Measurements from ENCODE around the gene ISYNA1. TPM values are rescaled to one million over a fixed set of nuclear protein-coding genes. Genes with fewer than 3 reads are reported as not detected.
A peak's percentile ranks its signal among the peaks of the same experiment; 100 is the strongest.

ISYNA1 gene
- total RNA-seq, 1 donor from 2014 or later: 111 TPM

DNA sequence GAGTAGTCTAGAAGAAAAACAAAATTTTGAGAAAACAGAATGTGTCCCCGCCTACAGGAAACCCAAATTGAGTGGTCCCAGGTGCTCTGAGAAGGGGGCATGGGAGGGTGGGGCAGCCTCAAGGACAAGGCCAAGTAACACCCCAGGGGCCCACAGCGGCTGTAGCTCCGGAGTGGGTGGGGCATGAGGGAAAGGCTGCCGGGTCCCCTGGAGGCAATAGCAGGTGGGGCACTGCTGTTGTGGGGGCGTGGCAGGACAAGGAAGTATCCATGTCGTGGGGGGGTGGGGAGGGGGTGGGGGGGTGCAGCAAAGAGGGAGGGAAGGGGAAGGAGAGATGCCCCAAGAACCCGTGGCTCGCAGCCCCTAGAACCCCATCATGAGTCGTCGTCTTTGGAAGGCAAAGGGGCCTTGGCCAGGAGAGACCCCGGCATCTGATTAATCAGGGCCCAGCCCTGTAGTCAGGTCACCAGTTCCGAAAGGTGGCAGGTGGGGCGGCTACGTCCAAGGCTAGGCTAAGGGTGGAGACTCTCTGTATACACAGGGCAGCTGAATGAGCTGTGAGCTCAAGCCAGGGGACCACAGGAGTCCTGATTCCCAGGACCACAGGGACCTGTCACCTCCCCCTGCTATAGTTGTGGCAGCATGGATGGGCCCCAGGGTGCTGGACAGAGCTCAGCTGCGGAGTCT, 7.5 kb upstream of the ISYNA1 start:
- Mint-ChIP-seq H3K27me3 (ENCODE audit: unreplicated experiment) (peaks cover 14% of the 10 kb centered on the region), H3K4me1 (ENCODE audit: low read depth, unreplicated experiment) (peaks cover 34% of the 10 kb centered on the region), H3K4me3 (ENCODE audit: unreplicated experiment) (no peak overlapping the region), H3K27ac (ENCODE audit: unreplicated experiment) (no peak overlapping the region), H3K36me3 (ENCODE audit: unreplicated experiment) (peaks cover 5% of the 10 kb centered on the region), H3K9me3 (ENCODE audit: unreplicated experiment) (peaks cover 12% of the 10 kb centered on the region)
- TF ChIP-seq CTCF (IDR thresholded peaks at IDR 0.05; ENCODE audit: partially characterized antibody, unreplicated experiment): no peak
- no peak for DNase-seq

DNA sequence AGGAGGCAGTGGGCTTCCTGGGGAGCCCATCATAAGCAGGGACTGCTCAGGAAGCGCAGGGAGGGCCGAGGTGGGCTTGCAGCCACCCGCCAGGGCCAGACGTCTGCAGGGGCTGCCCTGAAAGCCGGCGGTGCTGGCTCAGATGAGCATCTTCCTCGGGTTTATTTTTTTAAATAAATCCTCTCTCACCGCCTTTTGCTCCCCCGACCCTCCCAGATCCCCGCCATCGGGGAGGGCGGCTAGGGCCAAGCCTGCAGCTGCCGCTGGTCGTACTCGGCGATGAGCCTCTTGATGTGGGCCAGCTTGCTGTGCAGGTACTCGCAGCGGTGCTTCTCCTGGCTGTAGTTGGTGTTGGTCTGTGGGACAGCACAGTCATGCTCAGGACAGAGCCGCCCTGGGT, 6.6 kb upstream of the ISYNA1 start:
- peaks cover 5% of the 10 kb centered on the region for H3K36me3 Mint-ChIP-seq (ENCODE audit: unreplicated experiment)
- H3K27ac Mint-ChIP-seq (ENCODE audit: unreplicated experiment): no peak overlapping the region
- no peak for TF ChIP-seq CTCF (IDR thresholded peaks at IDR 0.05; ENCODE audit: partially characterized antibody, unreplicated experiment)
- H3K27me3 Mint-ChIP-seq (ENCODE audit: unreplicated experiment): peaks cover 12% of the 10 kb centered on the region
- H3K9me3 Mint-ChIP-seq (ENCODE audit: unreplicated experiment): peaks cover 8% of the 10 kb centered on the region
- no peak overlapping the region for H3K4me3 Mint-ChIP-seq (ENCODE audit: unreplicated experiment)
- peaks cover 30% of the 10 kb centered on the region for H3K4me1 Mint-ChIP-seq (ENCODE audit: low read depth, unreplicated experiment)
- peak; percentile 34 for DNase-seq

GRCh38 chr19:18443831-18444230, 5.9 kb upstream of the ISYNA1 start:
- Mint-ChIP-seq H3K4me3 (ENCODE audit: unreplicated experiment) (no peak overlapping the region), H3K36me3 (ENCODE audit: unreplicated experiment) (peaks cover 5% of the 10 kb centered on the region), H3K9me3 (ENCODE audit: unreplicated experiment) (peaks cover 5% of the 10 kb centered on the region), H3K27ac (ENCODE audit: unreplicated experiment) (no peak overlapping the region), H3K4me1 (ENCODE audit: low read depth, unreplicated experiment) (peaks cover 28% of the 10 kb centered on the region), H3K27me3 (ENCODE audit: unreplicated experiment) (peaks cover 10% of the 10 kb centered on the region)
- no peak for TF ChIP-seq CTCF (IDR thresholded peaks at IDR 0.05; ENCODE audit: partially characterized antibody, unreplicated experiment)
- no peak for DNase-seq

- Mint-ChIP-seq H3K36me3 (ENCODE audit: unreplicated experiment) (peaks cover 5% of the 10 kb centered on the region), H3K27me3 (ENCODE audit: unreplicated experiment) (peaks cover 10% of the 10 kb centered on the region), H3K27ac (ENCODE audit: unreplicated experiment) (peak overlapping the region; percentile 33), H3K4me1 (ENCODE audit: low read depth, unreplicated experiment) (peaks cover 27% of the 10 kb centered on the region), H3K4me3 (ENCODE audit: unreplicated experiment) (no peak overlapping the region), H3K9me3 (ENCODE audit: unreplicated experiment) (peaks cover 5% of the 10 kb centered on the region)
- TF ChIP-seq CTCF (IDR thresholded peaks at IDR 0.05; ENCODE audit: partially characterized antibody, unreplicated experiment): no peak
- DNase-seq: no peak
These were observed 5.5 kb upstream of the ISYNA1 start for GRCh38 chr19:18443406-18443805.

DNA sequence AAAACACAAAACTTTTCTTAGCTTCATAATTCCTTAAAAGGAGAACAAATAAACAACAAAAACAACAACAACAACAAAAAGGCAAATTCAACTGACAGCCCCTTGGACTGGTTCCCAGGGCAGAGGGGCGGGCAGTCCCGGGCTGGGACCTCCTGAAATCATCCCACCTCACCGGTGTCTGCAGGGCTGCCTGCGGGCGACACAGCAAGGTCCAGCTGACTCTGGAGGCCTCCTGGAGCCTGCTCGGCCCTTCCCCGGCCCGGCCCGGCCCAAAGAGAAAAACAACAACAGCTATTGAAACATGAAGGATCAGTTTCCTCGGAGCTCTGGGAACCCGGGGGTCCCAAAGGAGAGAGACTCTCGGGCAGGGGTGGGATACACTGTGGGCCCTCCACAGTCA, 5.0 kb upstream of the ISYNA1 start:
- H3K27me3 Mint-ChIP-seq (ENCODE audit: unreplicated experiment): peaks cover 10% of the 10 kb centered on the region
- no peak for TF ChIP-seq CTCF (IDR thresholded peaks at IDR 0.05; ENCODE audit: partially characterized antibody, unreplicated experiment)
- H3K4me3 Mint-ChIP-seq (ENCODE audit: unreplicated experiment): peak overlapping the region; percentile 65
- H3K36me3 Mint-ChIP-seq (ENCODE audit: unreplicated experiment): peaks cover 5% of the 10 kb centered on the region
- no peak overlapping the region for H3K27ac Mint-ChIP-seq (ENCODE audit: unreplicated experiment)
- H3K9me3 Mint-ChIP-seq (ENCODE audit: unreplicated experiment): peaks cover 5% of the 10 kb centered on the region
- DNase-seq: peak; percentile 17
- H3K4me1 Mint-ChIP-seq (ENCODE audit: low read depth, unreplicated experiment): peaks cover 24% of the 10 kb centered on the region
